Measurements from ENCODE around the gene ACKR2.
"Not testable (repeated sequence)": the region's sequence is repeated elsewhere in the genome, so short reads cannot be mapped to it uniquely, and the experiment has no call there.

Gene ACKR2

DNA sequence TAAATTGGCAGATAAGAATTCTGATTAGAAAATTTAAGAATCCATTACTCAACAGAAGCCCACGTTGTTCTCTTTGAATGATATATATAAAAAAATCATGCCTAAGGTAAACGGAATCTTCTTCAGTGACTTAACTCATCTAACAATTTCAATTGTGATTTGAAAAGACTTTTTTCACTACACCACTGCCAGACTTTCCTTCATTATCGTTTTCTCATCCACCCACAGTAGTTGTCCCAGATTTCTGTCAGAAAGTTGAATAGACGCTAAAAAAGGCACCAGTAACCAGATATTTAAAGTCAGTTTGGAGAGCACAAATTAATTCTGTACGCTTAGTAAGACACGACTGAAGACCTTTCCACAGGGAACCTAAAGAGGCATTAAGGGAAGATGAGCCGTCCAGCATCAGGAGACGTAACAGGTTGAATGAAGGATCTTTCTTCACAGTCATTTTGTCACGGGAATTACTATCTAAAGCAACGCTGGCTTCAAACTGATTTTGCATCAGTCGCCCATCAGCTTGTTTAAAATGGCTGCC lies 6.3 kb upstream of the ACKR2 start:
- no peak for DNase-seq

DNA sequence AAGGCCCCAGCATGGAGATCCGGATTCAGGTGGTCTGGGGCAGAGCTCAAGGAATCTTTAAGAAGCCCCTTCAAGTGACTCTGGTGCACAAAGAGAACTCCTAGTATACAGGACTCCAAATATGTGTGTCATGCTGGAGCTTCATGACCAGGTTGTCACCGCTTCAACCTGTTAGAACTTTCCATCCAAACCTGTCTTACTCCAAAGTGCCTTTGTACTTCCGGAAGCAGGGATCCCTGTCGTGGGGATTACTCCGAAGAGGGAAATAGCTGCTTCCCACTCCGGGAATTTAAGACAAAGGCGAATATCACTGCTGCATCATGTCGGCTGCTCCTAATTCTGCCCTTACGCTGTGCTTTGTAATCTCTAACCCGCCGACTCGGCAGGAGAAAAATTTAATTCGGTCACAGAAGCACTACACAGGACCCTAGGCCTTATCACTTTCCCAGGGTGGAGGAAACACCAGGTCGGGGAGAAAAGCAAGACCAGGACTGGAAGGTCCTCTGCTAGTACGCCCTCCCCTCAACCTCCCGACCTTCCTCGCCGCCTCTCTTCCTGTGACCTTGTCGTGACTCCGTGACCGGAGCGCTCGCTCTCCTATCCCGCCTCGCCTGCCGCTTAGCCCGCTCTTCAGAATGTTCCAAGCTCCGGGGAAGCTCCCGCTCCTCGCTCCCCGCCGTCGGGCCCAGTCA lies 5.7 kb upstream of the ACKR2 start:
- DNase-seq: no peak

DNA sequence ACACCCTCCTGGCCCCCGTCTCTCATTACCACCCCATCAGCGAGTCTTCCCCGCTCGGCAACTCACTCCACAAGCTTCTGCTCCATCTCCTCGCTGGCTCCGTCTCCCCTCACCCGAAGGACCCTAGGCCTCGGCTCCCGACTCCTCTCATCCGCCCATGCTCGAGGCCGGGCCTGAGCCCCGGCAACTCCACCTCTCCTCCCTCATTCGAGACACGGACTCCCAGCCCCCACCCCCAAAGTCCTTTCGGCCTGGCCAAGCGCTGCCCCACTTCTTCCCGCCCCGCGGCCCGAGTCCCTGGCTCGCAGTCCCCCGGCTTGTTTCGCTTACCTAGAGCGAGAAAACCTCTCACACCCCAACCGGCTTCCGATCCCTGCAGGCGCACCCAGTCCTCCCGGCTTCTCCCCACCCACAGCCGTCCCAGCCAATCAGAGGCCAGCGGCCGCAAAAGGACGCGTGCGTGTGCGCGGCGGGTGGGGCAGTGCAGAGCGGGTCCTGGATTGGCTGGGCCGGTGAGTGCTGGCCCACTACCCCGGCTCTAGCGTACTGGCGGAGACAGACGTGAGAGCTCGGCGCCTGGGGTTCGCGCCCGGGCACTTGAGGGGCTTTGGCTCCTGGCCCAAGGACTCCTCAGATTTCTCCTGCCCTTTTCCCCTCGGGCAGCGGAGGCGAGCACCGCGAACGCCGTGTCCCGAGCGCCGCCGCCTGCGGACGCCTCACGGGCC lies 5.0 kb upstream of the ACKR2 start, which contains the start of gene HIGD1A:
Gene HIGD1A (minus strand): TSS at position 385 of the 725 bp plus-strand sequence. CDS start 10,237 bp downstream, outside the sequence.
- peak; percentile 89 for DNase-seq

DNA sequence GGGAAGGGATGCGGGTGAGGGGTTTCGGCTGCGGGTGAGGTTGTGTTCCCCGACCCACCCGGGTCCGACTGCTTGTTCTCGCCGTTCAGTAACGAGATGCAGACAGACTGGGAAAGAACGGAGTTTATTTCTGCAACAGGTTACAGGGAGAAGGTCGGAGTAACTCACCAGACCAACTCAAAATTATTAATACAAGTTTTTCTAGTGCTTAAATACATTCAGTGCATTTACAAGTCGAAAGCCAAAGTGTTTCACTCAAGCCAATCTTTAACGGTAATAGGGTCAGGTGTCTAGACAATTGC lies 4.5 kb upstream of the ACKR2 start:
- DNase-seq: no peak

DNA sequence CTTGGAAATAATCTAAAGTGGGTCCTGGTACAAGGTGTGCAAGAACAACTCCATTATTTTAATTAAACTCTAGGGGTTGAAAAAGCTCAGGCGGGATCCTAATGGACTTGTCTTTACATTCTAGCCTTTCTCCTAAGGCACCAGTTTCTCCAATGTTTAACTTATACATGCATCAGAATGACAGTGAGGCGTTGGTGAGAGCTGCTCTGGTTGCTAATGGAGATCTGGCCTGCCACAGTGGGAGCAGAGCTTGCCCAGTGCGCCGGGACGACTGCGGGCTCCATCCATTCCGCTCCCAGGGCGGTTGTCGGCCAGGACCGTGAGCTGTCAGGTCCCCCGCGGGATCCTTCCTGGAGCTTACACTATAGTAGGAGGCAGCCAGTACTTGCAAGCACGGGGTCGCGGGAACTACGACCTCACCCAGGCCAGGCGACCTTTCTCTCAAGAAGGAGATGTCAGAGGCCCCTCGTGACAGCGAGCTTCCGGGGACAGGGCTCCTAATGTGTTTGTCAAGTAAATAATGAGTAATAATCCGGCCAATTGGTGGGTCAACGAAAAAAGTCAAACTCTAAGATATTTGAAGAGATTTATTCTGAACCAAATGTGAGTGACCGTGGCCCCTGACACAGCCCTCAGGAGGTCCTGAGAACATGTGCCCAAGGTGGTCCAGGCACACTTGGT lies 4.0 kb upstream of the ACKR2 start:
- no peak for DNase-seq

DNA sequence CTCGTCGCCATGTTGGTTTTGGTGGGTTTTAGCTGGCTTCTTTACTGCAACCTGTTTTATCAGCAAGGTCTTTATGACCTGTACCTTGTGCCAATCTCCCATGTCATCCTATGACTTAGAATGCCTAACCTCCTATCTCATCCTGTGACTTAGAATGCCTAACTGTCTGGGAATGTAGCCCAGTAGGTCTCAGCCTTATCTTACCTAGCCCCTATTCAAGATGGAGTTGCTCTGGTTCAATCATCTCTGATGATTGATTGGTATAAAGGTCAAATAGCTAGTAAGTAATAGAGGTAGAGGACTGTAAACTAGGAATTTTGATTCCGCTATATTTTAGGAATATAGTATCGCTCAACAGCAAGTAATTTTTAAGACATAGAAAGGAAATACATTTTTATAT lies 1.3 kb upstream of the ACKR2 start:
- DNase-seq: no peak

DNA sequence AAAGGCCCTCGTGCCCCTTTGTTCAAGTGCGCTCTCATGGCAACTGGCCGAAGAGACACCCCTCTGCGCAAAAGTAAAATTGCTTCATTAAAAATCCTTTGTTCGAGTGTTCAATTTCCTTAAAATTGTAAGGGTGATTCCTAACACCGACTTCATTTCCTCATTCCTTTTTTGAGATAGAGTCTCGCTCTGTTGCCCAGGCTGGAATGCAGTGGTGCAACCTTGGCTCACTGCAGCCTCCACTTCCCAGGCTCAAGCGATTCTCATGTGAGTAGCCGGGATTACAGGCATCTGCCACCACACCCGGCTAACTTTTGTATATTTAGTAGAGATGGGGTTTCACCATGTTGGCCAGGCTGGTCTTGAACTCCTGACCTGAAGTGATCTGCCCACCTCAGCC lies 1.5 kb downstream of the ACKR2 start:
- not testable (repeated sequence) for DNase-seq

DNA sequence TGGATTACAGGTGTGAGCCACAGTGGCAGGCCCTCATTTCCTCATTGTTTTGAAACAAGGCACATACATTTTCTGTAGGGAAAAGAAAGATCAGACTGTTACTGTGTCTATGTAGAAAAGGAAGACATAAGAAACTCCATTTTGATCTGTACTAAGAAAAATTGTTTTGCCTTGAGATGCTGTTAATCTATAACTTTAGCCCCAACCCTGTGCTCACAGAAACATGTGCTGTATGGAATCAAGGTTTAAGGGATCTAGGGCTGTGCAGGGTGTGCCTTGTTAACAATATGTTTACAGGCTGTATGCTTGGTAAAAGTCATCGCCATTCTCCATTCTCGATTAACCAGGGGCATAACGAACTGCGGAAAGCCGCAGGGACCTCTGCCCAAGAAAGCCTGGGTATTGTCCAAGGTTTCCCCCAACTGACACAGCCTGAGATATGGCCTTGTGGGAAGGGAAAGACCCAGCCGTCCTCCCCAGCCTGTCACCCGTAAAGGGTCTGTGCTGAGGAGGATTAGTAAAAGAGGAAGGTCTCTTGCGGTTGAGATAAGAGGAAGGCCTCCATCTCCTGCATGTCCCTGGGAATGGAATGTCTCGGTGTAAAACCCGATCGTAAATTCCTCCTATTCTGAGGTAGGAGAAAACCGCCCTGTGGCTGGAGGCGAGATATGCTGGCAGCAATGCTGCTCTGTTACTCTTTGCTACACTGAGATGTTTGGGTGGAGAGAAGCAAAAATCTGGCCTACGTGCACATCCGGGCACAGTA lies 2.1 kb downstream of the ACKR2 start:
- not testable (repeated sequence) for DNase-seq

DNA sequence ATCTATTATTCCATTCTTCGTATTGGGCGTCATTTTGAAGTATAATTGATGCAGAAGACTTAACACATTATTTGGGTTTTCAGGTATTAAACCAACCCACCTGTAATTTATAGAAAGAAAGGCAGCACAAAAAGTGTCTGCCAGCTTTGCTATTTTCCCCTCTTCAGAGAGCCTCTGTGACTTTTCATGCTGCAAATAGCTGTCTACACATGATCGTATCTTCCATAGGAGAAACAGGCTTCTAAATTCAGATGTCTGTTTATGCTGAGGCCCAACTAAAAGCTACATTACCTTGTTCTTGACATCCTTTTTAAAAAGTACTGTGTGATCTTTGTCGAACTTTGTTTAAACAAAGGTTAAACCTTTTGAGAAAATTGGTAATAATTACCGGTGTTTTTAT lies 5.0 kb downstream of the ACKR2 start:
- no peak for DNase-seq

DNA sequence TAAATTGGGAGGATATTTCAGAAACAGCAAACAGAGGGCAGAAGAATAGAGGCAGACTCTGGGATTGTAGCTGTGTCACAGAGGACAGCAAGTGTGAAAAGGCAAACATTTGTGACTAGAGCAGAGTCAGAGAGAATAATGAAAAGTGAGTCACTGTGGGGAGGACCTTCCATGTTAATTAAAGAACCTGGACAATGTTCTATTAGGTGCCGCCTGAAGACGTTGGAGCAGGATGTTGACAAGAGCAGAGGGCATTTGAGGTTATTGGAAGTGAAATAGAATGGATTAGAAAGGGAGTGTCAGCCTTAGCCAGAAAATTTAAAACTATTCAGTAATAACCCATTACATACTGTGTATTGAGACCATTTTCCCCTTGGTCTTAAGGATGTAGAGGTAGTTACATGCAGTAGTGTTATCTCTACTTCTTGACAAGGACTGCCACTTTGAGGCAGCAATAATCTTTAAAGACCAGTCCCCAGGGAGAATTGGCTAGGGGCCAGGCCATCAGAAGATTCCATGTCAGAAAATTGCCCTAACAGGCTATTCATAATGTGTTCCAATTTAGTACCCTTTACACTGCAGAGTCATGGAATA lies 5.8 kb downstream of the ACKR2 start:
- no peak for DNase-seq

DNA sequence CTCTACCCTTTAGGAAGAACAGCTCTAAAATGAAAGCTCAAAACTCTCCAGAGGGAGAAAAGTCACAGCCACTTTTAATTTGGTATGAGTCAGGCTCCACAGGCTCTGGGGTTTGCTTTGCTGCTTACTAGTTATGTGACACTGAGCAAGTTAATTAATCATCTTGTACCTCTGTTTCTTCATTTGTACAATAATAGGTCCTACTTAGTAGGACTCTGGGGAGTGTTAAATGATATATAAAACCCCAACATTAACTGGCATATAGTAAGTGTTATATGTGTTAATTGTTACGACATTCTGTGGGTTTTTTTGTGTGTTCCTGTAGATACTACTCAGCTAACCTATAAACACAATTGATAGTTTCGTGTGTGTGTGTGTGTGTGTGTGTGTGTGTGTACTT lies 6.6 kb downstream of the ACKR2 start:
- no peak for DNase-seq

DNA sequence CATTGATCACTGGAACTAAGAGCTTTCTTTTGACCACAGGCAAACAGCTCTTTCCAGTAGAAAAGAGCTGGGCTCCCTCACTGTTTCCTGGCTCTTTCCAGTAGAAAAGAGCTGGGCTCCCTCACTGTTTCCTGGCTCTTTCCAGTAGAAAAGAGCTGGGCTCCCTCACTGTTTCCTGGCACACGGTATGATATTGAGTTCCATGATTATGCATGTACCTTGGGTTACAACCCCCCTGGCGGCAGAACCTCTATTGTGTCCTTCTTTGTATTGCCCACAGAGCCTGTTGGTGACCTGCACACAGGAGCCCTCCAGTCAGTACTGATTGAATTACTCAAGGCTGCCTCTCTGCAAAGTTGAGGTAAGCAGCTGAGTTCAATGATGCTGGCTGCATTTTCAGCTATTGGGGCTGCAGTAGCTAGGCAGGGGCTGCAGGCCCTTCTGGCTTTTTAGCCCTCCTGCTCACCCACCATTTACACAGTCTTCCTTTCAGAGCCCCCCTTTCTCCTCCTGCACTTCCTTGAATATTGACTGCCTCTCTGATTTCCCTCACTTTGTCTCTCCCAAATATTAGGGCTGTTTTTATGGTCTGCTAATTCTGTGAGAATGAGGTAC lies 10.2 kb downstream of the ACKR2 start:
- DNase-seq: no peak

DNA sequence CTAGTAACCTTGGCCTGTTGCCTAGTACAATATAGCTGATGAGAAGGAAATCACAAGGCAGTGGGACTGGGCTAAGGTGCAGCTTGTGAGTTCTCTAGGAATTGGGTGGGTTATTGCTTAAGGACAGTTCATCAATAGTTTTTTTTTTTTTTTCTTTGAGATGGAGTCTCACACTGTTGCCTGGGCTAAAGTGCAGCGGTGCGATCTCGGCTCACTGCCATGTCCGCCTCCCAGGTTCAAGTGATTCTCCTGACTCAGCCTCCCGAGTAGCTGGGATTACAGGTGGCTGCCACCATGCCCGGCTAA lies 11.5 kb downstream of the ACKR2 start:
- DNase-seq: no peak

DNA sequence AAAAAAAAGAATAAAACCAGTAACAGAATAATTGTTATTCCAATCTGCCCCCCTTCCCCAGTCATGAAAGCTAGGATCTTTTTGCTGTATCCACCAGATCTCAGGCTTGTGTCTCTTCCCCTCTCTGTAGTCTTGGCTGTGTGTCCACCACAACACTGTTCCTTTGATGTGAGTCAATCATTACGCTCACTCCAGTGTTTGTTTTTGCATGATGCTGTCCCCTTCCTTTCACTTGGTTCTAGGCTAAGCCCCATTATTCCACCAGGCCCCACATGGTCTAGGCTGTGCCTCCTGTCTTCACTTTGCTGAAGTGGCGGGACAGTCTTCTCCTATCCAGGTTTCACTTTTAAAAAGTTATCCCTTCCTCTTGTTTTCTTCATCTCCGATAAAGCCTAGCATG lies 13.6 kb downstream of the ACKR2 start:
- no peak for DNase-seq

DNA sequence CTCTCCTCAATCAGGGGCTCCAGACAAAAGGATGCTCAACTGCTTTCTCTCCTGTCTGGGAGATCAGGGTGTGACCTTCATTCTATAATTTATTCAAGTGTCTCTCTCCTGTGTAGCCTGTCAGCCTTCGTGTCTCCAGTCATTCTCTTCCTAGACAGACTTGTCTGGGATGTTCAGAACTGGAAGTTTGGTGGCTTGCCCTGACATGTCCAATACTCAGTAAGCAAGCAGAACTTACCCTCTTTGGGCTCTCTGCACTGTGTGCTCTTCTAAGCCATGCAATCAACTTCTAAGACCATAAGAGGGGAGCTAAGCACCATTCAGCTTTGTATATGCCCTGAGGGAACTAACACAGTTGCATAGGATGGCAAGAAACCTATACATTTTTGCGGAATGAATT lies 14.1 kb downstream of the ACKR2 start:
- no peak for DNase-seq

DNA sequence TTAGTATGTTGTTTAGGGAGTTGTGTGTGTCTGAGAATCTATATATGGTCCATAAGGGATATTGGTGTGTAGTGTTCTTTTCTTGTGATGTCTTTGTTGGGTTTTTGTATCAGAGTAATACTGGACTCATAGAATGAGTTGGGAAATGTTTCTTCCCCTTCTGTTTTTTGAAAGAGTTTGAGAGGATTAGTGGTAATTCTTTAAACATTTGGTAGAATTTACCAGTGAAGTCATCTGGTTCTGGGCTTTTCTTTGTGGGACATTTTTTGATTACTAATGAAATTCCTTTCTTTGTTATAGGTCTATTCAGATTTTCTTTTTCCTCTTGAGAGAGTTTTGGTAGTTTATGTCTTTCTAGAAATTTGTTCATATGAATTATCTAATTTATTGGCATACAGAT lies 16.9 kb downstream of the ACKR2 start:
- no peak for DNase-seq

DNA sequence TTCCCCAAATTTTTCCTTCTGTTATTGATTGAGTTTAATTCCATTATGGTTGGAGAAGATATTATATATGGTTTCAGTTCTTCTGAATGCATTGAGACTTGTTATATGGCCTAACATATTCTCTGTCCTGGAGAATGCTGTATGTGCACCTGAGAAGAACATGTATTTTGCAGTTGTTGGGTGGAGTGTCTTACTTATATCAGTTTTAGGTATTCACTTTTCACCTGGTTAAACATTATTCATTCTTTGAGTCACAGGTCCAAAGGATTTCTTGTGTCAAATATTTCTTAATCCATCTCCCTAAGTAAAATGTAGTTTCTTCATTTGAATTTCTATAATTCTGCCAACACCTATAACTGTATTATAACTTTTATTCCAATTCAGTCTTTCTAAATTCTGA lies 17.8 kb downstream of the ACKR2 start:
- no peak for DNase-seq

DNA sequence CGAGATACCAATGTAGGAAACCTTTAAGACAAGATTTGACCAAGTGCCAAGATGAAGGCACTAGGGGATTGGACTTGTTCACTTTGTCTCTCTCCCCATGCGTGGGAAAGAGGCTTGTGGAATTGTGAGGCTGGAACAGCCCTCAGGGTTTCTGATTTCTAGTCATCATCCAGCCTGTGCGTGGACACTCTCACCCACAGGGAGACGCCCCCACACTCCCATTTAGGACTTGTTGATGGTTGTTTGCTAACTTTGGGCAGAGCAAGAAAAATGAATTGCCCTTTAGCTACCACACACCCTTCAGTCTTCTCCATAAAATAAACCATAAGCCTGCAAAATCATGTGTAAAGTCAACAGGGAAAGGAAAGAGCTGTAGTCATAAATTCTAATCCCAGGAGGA lies 18.4 kb downstream of the ACKR2 start:
- DNase-seq: no peak

DNA sequence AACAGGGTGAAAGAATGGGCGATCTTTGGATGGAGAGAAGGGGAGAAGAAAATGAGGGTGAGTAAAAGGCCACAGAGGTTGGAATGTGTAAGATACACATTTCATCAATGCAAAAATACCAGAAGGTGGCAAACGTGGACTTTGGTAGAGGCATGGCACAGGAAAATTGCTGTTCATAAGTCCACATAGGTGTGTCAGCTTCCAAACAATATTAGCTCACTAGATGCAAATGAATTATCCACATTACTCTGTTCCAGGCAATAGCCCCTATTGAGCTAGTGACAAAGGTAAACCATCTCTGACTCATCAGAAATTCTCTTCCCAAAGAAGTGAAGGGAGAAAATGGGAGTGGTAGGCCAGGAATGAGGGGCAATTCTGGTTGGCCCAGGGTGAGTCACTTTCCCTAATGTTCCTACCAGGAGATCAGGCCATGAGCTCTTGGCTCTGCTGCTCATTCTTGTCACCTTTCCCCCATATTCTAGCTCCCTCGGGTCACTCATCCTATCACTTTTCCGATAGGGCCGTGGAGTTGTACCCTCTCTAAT lies 19.9 kb downstream of the ACKR2 start:
- DNase-seq: no peak

DNA sequence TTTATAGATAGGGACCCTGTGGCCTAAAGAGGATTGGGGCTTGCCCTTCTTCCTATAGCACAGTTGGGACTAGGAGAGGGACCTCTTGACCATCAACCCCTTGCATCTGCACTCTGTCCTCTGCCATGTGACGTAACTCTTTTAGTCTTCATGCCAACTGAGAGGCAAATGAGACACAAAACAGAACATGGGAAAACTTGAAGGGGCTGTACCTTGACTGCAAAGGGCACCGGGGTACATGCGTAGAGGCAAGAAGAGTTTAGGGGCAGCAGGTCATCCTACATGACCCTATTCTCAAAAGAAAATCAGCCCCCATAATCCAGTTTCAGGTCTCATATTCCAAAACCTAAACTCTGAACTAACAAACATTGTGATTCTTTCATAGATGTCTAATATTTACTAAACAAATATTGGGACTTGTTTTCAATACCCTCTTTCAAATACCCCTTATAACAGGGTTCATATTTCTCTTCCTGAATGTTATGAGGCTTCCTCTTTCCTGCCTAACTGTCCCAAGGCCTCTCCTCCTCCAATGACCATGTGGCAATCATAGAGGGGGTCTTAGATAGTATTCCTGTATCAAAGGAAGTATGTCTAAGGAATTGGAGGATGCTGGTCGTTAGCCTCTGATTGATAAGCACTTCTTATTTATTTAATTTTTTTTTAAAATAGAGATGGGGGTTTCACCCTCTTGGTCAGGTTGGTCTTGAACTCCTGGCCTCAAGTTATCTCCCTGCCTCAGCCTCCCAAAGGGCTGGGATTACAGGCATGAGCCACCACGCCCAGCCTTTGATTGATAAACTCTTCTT lies 20.6 kb downstream of the ACKR2 start:
- DNase-seq: no peak
